ENCODE measurements around the gene ZNF726. TPM values are rescaled to one million over a fixed set of nuclear protein-coding genes. Genes with fewer than 3 reads are reported as not detected.

The ZNF726 gene
- total RNA-seq, 1 experiment from 2014 or later = not detected

GRCh38 chr19:23971598-23971997 lies 56.9 kb downstream of the ZNF726 start (continued):
- TF ChIP-seq NR3C1 (CRISPR knock-in tag; conservative IDR thresholded peaks at IDR 0.05; ENCODE audit: low read depth) (no peak), GTF2I (CRISPR knock-in tag; conservative IDR thresholded peaks at IDR 0.05) (no peak), FOXP4 (CRISPR knock-in tag; IDR thresholded peaks at IDR 0.05) (no peak), RORB (CRISPR knock-in tag; IDR thresholded peaks at IDR 0.05) (no peak), AR (CRISPR knock-in tag; IDR thresholded peaks at IDR 0.05) (no peak), ZNF121 (CRISPR knock-in tag; IDR thresholded peaks at IDR 0.05) (no peak), E2F5 (CRISPR knock-in tag; IDR thresholded peaks at IDR 0.05) (no peak)

- peaks cover 87% of the 10 kb centered on the region for H3K9me3 Mint-ChIP-seq
- DNase-seq (ENCODE audit: low spot score) (no peak), ATAC-seq (no peak)
- no peak overlapping the region for H3K27ac Mint-ChIP-seq
- POLR2A ChIA-PET = no interaction called here
- peaks cover 61% of the 10 kb centered on the region for H3K36me3 Mint-ChIP-seq
- TF ChIP-seq ZNF671 (CRISPR knock-in tag; IDR thresholded peaks at IDR 0.05) (no peak), SOX15 (CRISPR knock-in tag; IDR thresholded peaks at IDR 0.05) (no peak), GABPB1 (CRISPR knock-in tag; IDR thresholded peaks at IDR 0.05) (no peak), ETV6 (CRISPR knock-in tag; IDR thresholded peaks at IDR 0.05) (no peak), IRF1 (CRISPR knock-in tag; IDR thresholded peaks at IDR 0.05) (no peak), OVOL2 (CRISPR knock-in tag; IDR thresholded peaks at IDR 0.05; ENCODE audit: borderline replicate concordance) (no peak), ZBTB43 (CRISPR knock-in tag; IDR thresholded peaks at IDR 0.05) (no peak), IRF2 (CRISPR knock-in tag; IDR thresholded peaks at IDR 0.05; ENCODE audit: borderline replicate concordance, low read depth) (no peak)
- H3K4me3 Mint-ChIP-seq = no peak overlapping the region
- H3K27me3 Mint-ChIP-seq (ENCODE audit: low read depth) = peaks cover 10% of the 10 kb centered on the region
- CTCF ChIA-PET = no interaction called here
- no peaks in the 10 kb centered on the region for H3K4me1 Mint-ChIP-seq
Measured at GRCh38 chr19:23972161-23972560, 57.5 kb downstream of the ZNF726 start.

- CTCF ChIA-PET = no interaction called here
- DNase-seq (ENCODE audit: low spot score) (no peak), ATAC-seq (no peak)
- H3K4me3 Mint-ChIP-seq = no peak overlapping the region
- H3K9me3 Mint-ChIP-seq = peaks cover 89% of the 10 kb centered on the region
- POLR2A ChIA-PET = no interaction called here
- H3K4me1 Mint-ChIP-seq = no peaks in the 10 kb centered on the region
- peaks cover 65% of the 10 kb centered on the region for H3K36me3 Mint-ChIP-seq
- no peak overlapping the region for H3K27ac Mint-ChIP-seq
- peaks cover 11% of the 10 kb centered on the region for H3K27me3 Mint-ChIP-seq (ENCODE audit: low read depth)
- no peak for TF ChIP-seq PRDM15 (CRISPR knock-in tag; IDR thresholded peaks at IDR 0.05)
- TF ChIP-seq PREB (CRISPR knock-in tag; IDR thresholded peaks at IDR 0.05; ENCODE audit: borderline replicate concordance) = no peak
- no peak for TF ChIP-seq IRF1 (CRISPR knock-in tag; IDR thresholded peaks at IDR 0.05)
- TF ChIP-seq ZNF219 (CRISPR knock-in tag; IDR thresholded peaks at IDR 0.05; ENCODE audit: borderline replicate concordance) = no peak
- no peak for TF ChIP-seq NFYB (CRISPR knock-in tag; conservative IDR thresholded peaks at IDR 0.05; ENCODE audit: low read depth)
Measured at GRCh38 chr19:23974941-23975340, 60.3 kb downstream of the ZNF726 start.
